RWPE2 (cell line): ENCODE measurements around the gene GNAO1.

ENCODE experiments used
- ATAC-seq: fragments of 200-7000 bp; cut with Tn5 transposase; 3 replicates; pipeline ENCODE4 v1.9.1; 2021; ENCODE audit warnings: low read depth
- DNase-seq: peaks from one replicate; pipeline ENCODE4 v3.0.0-alpha.2; 2020; ENCODE audit warnings: low spot score
- H3K27ac ChIP-seq: fragments of 450-650 bp; 2 replicates; pipeline ENCODE4 v1.5.1; 2017; ENCODE audit warnings: mild to moderate bottlenecking; ENCODE audit not compliant: poor library complexity, severe bottlenecking
- H3K27me3 ChIP-seq: fragments of 250-450 bp; sonication (Bioruptor Pico); 2 replicates; pipeline ENCODE4 v1.5.1; 2021; ENCODE audit warnings: mild to moderate bottlenecking, moderate library complexity; ENCODE audit not compliant: insufficient read depth, poor library complexity, severe bottlenecking
- H3K36me3 ChIP-seq: fragments of 250-450 bp; sonication (Bioruptor Pico); 2 replicates; pipeline ENCODE4 v1.5.1; 2020; ENCODE audit warnings: low read depth, mild to moderate bottlenecking, moderate library complexity
- H3K4me1 ChIP-seq: fragments of 250-450 bp; sonication (Bioruptor Pico); 2 replicates; pipeline ENCODE4 v1.5.1; 2021; ENCODE audit warnings: mild to moderate bottlenecking, moderate library complexity; ENCODE audit not compliant: insufficient read depth, poor library complexity, severe bottlenecking
- H3K4me3 ChIP-seq: fragments of 250-450 bp; sonication (Bioruptor Pico); 2 replicates; pipeline ENCODE4 v1.5.1; 2021; ENCODE audit warnings: mild to moderate bottlenecking, moderate library complexity; ENCODE audit not compliant: severe bottlenecking
- H3K9me3 ChIP-seq: fragments of 250-450 bp; sonication (Bioruptor Pico); 2 replicates; pipeline ENCODE4 v1.5.1; 2021; ENCODE audit warnings: mild to moderate bottlenecking, moderate library complexity; ENCODE audit not compliant: severe bottlenecking
- TF ChIP-seq, protein P1 (sequence below): fragments of 450-650 bp; IDR thresholded peaks from one replicate; pipeline ENCODE4 v1.5.1; 2017; ENCODE audit warnings: mild to moderate bottlenecking, moderate library complexity; ENCODE audit not compliant: poor library complexity, severe bottlenecking

GNAO1 gene

DNA sequence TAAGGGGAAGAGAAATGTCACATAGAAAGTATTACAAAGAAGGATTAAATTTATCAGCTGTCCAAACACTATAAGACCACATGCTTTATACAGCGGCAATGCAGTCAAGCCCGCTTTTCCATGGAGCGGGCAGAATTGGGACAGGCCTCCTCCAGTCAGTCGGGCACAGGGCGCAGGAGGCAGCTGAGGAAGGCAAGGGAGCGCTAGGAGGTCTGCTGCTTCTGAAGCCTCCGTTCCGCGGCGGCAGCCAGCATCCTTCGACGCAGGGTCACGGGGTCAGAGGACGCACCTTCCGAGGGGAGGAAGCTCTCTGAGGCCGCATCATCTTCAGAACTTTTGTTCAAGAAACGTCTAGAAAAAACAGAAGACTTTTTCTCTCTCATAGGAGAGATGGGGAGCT is 171.4 kb downstream of the GNAO1 start:
- no peak overlapping the region for H3K4me3 ChIP-seq
- no peaks in the 10 kb centered on the region for H3K27me3 ChIP-seq
- ATAC-seq (no peak), DNase-seq (peak; percentile 59)
- no peak overlapping the region for H3K27ac ChIP-seq
- no peaks in the 10 kb centered on the region for H3K4me1 ChIP-seq
- no peaks in the 10 kb centered on the region for H3K9me3 ChIP-seq
- H3K36me3 ChIP-seq = peaks cover 34% of the 10 kb centered on the region
- TF ChIP-seq, protein P1, sequence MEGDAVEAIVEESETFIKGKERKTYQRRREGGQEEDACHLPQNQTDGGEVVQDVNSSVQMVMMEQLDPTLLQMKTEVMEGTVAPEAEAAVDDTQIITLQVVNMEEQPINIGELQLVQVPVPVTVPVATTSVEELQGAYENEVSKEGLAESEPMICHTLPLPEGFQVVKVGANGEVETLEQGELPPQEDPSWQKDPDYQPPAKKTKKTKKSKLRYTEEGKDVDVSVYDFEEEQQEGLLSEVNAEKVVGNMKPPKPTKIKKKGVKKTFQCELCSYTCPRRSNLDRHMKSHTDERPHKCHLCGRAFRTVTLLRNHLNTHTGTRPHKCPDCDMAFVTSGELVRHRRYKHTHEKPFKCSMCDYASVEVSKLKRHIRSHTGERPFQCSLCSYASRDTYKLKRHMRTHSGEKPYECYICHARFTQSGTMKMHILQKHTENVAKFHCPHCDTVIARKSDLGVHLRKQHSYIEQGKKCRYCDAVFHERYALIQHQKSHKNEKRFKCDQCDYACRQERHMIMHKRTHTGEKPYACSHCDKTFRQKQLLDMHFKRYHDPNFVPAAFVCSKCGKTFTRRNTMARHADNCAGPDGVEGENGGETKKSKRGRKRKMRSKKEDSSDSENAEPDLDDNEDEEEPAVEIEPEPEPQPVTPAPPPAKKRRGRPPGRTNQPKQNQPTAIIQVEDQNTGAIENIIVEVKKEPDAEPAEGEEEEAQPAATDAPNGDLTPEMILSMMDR = no peak

DNA sequence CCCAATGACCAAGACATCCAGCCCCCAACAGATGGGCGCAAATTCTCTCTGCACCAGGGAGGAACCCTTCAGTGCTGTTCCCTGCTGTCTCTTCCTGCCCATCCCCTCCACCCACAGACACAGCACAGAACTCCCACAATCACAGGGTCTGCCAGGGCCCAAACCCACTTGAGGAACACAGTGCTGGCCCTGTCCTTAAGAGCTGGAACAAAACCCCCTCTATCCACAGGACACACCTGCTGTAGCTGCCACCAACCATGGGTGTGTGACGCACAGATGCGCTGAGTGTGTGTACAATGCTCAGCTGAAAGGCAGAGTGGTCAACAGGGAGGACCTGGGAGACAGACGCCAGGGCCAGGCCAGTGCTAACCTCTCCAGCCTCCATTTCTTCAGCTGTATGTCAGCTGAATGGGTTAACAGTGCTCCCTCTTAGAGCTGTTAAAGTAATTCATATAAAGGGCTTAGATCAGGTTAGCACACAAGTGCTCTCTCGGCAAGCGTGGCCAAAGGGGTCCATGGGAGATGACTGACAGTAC is 172.0 kb downstream of the GNAO1 start:
- Histone ChIP-seq H3K27me3 (no peaks in the 10 kb centered on the region), H3K4me1 (no peaks in the 10 kb centered on the region), H3K9me3 (no peaks in the 10 kb centered on the region), H3K4me3 (no peak overlapping the region), H3K36me3 (peaks cover 39% of the 10 kb centered on the region), H3K27ac (no peak overlapping the region)
- DNase-seq (no peak), ATAC-seq (no peak)
- TF ChIP-seq, protein P1 = no peak

DNA sequence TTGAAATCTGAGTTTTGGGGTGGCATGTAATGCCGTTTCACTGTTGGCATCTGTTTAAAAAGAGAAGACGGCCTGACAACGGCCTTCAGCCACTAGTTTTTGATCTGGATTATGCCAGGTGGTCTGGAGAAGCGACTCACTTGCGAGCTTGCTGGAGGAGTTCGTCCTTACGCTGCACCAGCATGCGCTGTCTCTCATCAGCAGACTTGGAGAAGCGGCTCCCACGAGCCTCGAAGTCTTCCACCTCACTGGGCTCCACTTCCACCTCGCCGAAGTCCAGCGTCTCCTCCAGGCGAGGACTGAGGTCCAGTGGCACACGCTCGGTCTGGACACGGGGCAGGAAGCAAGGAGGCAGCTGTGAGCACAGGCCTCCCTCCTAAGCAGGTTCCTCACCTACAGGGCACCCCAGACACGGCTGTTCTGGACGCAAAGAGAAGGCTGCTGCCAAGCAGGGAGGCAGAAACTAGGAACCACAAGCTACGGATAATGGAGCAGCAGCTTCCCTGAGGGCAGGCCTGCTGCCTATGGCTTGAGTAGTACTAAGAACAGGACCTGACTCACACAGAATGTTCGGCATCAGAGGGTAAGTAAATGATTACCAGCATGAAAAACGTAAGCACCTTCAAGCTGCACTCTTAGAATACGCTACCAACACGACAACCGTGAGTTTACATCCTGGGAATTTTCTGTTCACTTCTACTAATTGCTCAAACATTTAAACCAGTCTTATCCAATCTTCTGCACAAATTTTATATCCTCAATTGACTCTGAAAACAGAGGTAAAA is 172.7 kb downstream of the GNAO1 start:
- no peaks in the 10 kb centered on the region for H3K27me3 ChIP-seq
- TF ChIP-seq, protein P1 = no peak
- H3K36me3 ChIP-seq = peaks cover 46% of the 10 kb centered on the region
- H3K9me3 ChIP-seq = no peaks in the 10 kb centered on the region
- no peaks in the 10 kb centered on the region for H3K4me1 ChIP-seq
- no peak overlapping the region for H3K27ac ChIP-seq
- ATAC-seq (no peak), DNase-seq (no peak)
- H3K4me3 ChIP-seq = no peak overlapping the region

DNA sequence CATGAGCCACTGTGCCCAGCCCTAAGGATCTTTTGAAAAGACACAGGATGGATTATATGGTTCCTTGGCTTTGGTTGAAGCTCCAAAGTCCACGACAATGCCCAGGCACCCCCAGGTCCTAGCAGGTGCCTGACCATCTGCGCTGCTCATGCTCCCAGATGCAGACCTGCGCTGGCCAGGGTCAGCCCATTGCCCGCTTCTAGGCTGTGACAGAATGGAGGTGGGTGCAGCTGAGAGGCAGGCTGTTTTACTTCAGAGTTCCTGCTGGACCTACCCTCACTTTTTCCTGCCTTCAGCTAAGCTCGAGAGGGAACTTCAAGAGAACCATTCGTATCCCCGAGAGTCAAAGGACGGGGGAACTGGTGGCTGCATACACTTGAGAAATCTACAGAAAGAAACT is 173.6 kb downstream of the GNAO1 start:
- Histone ChIP-seq H3K27ac (no peak overlapping the region), H3K9me3 (no peaks in the 10 kb centered on the region), H3K27me3 (no peaks in the 10 kb centered on the region), H3K36me3 (peaks cover 55% of the 10 kb centered on the region), H3K4me3 (no peak overlapping the region), H3K4me1 (no peaks in the 10 kb centered on the region)
- TF ChIP-seq, protein P1 = no peak
- ATAC-seq = no peak
- no peak for DNase-seq

DNA sequence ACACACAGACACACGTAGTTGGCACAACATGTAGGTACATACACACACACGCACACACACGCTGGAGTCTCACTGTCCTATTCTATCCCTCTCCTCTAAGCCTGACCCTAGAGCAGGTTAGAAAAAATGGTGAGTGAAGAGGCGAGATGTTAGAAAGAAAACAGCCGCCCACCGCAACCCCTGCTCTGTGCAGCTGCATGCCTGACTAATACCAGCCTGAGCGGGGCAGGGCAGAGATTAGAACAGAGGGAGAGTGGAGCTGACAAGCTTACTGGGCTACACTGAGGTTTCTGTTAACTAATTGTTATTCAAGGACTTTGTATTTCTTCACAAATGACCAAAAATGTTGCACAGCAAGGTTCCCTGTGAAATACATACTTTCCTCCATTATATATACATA is 174.3 kb downstream of the GNAO1 start:
- Histone ChIP-seq H3K27me3 (no peaks in the 10 kb centered on the region), H3K27ac (no peak overlapping the region), H3K9me3 (no peaks in the 10 kb centered on the region), H3K4me1 (no peaks in the 10 kb centered on the region), H3K4me3 (no peak overlapping the region), H3K36me3 (peaks cover 58% of the 10 kb centered on the region)
- DNase-seq (no peak), ATAC-seq (no peak)
- TF ChIP-seq, protein P1 = no peak
